SU-DHL-6 (cell line): ENCODE data around the gene SNCG.
"Not testable (repeated sequence)": the region's sequence is repeated elsewhere in the genome, so short reads cannot be mapped to it uniquely, and the experiment has no call there.

Experiments used
- EZH2phosphoT487 ChIP-seq: fragments of 200-600 bp; sonication (generic), shearing (Covaris generic); conservative IDR thresholded peaks from 2 replicates; pipeline ENCODE4 v1.6.1; 2018; ENCODE audit warnings: mild to moderate bottlenecking, antibody characterized with exemption, low read length, moderate library complexity, mixed read lengths
- TF ChIP-seq, protein P1 (sequence below): fragments of 200-600 bp; sonication (generic); IDR thresholded peaks from one replicate; pipeline ENCODE4 v1.5.1; 2017; ENCODE audit warnings: antibody characterized with exemption, mild to moderate bottlenecking, low read length, moderate library complexity; ENCODE audit not compliant: insufficient read depth, poor library complexity, severe bottlenecking

DNA sequence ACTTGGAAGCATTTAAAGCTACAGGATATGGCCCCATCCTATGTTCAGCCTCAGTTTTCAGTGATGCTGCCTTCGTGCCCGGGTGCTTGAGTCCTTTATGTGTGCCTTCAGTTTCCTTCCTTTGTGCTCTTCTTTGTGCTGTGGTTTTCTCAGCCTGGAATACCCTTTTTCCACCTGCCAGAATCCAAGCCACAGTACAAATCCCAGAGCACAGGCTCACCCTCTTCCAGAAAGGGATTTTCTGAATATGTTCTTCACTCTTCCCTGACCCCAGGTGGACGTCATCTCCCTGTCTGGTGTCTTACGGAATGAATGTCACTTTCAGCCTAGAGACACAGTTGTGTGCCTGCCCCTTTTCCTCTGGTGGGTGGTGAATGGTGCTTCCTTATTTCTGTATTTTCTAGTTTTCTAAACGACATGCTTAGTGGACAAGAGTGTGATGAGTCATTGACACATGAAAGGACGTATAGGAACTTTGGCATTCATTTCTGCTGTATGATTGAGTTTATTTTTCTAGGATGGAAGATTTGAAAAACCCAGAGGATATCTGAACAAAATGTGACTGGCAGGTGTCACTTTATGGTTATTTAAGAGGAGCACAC is 41.5 kb downstream of the SNCG start:
- TF ChIP-seq, protein P1, sequence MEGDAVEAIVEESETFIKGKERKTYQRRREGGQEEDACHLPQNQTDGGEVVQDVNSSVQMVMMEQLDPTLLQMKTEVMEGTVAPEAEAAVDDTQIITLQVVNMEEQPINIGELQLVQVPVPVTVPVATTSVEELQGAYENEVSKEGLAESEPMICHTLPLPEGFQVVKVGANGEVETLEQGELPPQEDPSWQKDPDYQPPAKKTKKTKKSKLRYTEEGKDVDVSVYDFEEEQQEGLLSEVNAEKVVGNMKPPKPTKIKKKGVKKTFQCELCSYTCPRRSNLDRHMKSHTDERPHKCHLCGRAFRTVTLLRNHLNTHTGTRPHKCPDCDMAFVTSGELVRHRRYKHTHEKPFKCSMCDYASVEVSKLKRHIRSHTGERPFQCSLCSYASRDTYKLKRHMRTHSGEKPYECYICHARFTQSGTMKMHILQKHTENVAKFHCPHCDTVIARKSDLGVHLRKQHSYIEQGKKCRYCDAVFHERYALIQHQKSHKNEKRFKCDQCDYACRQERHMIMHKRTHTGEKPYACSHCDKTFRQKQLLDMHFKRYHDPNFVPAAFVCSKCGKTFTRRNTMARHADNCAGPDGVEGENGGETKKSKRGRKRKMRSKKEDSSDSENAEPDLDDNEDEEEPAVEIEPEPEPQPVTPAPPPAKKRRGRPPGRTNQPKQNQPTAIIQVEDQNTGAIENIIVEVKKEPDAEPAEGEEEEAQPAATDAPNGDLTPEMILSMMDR = not testable (repeated sequence)
- TF ChIP-seq EZH2phosphoT487 = not testable (repeated sequence)
